Measurements from ENCODE around the gene NPIPB2.
"Not testable (repeated sequence)": the region's sequence is repeated elsewhere in the genome, so short reads cannot be mapped to it uniquely, and the experiment has no call there.

Gene NPIPB2

DNA sequence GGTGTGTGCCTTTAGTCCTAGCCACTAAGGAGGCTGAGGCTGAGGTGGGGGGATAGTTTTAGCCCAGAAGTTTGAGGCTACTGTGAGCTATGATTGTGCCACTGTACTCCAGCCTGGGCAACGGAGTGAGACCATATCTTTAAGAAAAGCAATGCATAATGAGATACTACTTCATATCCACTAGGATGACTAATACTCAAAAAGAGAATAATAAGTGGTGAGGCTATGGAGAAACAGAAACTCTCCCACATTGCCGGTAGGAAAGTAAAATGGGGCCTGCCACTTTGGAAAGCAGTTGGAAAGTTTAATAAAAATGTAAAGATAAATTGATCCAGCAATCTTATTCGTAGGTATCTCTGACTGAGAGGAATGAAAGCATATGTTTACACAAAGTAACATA lies 4.6 kb upstream of the NPIPB2 start:
- DNase-seq (ENCODE audit: low read depth): no peak
- TF ChIP-seq, protein P1, sequence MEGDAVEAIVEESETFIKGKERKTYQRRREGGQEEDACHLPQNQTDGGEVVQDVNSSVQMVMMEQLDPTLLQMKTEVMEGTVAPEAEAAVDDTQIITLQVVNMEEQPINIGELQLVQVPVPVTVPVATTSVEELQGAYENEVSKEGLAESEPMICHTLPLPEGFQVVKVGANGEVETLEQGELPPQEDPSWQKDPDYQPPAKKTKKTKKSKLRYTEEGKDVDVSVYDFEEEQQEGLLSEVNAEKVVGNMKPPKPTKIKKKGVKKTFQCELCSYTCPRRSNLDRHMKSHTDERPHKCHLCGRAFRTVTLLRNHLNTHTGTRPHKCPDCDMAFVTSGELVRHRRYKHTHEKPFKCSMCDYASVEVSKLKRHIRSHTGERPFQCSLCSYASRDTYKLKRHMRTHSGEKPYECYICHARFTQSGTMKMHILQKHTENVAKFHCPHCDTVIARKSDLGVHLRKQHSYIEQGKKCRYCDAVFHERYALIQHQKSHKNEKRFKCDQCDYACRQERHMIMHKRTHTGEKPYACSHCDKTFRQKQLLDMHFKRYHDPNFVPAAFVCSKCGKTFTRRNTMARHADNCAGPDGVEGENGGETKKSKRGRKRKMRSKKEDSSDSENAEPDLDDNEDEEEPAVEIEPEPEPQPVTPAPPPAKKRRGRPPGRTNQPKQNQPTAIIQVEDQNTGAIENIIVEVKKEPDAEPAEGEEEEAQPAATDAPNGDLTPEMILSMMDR (conservative IDR thresholded peaks at IDR 0.05; ENCODE audit: low read depth, low read length): no peak
- H3K4me3 ChIP-seq (ENCODE audit: low read depth, low read length): no peak overlapping the region

DNA sequence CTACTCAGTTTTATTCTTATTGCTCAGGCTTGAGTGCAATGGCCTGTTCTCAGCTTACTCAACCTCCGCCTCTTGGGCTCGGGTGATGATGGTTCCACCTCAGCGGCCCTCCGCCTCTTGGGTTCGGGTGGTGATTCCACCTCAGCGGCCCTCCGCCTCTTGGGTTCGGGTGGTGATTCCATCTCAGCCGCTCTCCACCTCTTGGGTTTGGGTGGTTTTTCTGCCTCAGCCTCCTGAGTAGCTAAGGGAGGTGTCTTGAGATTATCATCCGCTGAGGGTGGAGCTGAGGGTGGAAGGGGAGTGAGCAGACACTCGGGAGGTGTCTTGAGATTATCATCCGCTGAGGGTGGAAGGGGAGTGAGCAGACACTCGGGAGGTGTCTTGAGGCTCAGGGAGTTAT lies 14.5 kb downstream of the NPIPB2 start:
- not testable (repeated sequence) for H3K4me3 ChIP-seq (ENCODE audit: low read depth, low read length); DNase-seq (ENCODE audit: low read depth)

DNA sequence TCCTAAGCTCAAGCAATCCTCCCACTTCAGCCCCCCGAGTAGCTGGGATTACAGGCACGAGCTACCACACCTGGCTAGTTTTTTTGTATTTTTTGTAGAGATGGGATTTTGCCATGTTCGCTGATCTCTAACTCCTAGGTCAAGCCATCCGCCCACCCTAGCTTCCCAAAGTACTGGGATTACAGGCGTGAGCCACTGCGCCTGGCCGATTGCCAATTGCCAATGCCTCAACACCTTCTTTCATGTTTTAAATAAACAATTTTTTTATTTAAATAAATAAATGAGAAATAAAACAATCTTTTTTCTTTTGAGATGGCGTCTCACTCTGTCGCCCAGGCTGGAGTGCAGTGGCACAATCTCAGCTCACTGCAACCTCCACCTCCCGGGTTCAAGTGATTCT lies 17.8 kb downstream of the NPIPB2 start:
- H3K4me3 ChIP-seq (ENCODE audit: low read depth, low read length); DNase-seq (ENCODE audit: low read depth): not testable (repeated sequence)

DNA sequence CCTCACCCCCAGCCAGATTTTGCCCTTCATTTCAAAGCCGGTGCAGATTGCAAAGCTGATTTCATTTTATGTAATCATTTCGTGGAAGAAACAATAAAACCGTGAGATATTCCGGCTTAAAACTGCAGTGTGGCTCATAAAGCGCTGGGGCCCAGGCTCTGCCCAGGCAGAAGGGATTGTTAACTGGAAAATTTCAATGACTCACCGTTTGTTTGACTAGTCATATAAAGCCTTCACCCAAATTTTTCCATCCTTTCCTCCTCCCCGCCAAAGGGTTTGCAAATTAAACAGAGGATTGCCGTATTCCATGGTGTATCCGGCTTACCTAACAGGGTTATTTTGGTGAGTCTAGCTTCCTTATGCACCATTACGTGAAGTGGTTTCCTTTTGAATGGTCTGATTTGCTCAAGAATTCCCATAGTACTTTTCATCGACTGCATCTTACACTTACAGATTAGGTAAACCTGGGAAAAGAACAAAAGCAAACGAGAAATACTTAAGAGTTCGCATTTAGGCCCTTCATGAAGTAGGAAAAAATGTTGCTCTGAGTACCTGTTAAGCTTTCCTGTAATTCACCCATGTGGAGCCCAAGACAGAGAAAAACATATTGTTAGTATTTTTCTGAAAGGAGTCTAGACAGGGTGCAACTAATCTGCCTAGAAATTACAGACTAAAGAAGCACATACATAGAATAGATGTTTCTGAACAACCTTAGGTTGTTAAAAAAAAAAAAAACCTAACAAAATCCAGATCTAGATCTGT lies 25.1 kb downstream of the NPIPB2 start:
- TF ChIP-seq, protein P1 (conservative IDR thresholded peaks at IDR 0.05; ENCODE audit: low read depth, low read length): no peak
- H3K4me3 ChIP-seq (ENCODE audit: low read depth, low read length): peak overlapping the region; percentile 69
- DNase-seq (ENCODE audit: low read depth): no peak

DNA sequence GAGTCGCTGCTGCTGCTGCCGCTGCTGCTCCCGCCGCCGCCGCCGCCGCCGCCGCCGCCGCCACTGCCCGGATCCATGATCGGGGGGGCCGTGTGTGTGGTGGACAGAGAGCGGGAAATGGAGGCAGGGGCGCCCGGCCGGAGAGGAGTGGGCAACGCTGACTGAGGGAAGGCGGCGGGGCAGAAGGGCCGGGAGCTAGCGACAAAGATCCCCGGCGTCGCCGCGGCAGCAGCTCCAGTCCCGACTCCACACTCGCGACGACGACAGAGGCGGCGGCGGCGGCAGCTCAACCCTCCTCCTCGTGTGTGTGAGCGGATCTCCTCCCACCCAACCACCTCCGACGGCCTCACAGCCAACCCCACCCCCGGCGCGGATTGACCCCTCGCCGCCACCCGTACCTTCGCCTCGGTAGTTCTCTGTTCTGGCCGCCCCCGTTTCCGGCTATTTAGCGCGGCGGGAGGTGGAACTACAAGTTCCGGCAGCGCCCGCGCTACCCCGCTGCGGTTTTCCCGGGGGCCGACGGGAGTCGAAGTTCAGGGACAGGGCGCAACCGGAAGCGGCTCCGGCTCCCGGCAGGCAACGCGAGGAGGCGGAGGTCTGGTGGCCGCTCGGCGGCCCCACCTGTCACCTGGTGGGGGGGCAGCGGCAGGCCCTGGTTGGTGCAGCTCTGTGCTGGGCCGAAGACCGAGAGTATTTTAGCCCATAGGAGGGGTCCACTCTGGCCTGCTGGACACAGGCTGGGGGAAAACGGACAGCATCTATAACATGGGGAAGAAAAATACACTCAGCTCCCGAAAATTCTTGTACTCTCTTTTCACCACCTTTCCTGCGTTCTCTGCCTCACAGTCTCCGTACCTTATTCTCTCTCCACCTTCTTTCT lies 26.0 kb downstream of the NPIPB2 start, which contains the start of gene GSPT1:
GSPT1 (minus strand) TSS at position 313 of the 880 bp plus-strand sequence; CDS start at position 77, 236 bp downstream.
- H3K4me3 ChIP-seq (ENCODE audit: low read depth, low read length): peak within 1 kb of the TSS; percentile 94
- TF ChIP-seq, protein P1 (conservative IDR thresholded peaks at IDR 0.05; ENCODE audit: low read depth, low read length): no peak
- DNase-seq (ENCODE audit: low read depth): peak; percentile 99

DNA sequence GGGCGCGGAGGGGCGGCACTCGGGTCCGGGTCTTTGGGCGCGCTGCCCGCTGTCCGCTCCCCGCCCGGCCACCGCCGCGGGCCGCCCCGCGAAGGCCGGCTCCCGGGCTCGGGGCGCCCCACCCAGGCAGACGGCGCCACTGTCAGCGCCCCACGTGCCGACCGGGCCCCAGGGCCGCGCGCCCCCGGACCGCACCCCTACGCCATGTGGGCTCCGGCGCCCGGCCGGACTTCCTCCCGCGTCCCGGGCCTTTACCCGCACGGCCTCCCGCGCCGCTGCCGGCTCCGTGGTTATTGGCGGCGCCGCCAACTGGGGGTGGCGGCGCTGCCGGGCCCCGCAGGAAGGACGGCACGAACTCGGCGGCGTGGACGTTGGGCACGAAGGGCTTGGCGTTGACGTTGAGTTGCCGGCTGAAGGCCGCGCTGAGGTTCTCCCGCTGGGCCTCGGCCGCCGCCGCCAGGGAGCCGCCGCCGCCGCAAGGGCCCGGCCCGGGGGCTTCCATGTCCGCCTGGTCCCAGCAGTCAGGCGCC lies 26.7 kb downstream of the NPIPB2 start:
- DNase-seq (ENCODE audit: low read depth): no peak
- H3K4me3 ChIP-seq (ENCODE audit: low read depth, low read length): peak overlapping the region; percentile 94
- TF ChIP-seq, protein P1 (conservative IDR thresholded peaks at IDR 0.05; ENCODE audit: low read depth, low read length): no peak

DNA sequence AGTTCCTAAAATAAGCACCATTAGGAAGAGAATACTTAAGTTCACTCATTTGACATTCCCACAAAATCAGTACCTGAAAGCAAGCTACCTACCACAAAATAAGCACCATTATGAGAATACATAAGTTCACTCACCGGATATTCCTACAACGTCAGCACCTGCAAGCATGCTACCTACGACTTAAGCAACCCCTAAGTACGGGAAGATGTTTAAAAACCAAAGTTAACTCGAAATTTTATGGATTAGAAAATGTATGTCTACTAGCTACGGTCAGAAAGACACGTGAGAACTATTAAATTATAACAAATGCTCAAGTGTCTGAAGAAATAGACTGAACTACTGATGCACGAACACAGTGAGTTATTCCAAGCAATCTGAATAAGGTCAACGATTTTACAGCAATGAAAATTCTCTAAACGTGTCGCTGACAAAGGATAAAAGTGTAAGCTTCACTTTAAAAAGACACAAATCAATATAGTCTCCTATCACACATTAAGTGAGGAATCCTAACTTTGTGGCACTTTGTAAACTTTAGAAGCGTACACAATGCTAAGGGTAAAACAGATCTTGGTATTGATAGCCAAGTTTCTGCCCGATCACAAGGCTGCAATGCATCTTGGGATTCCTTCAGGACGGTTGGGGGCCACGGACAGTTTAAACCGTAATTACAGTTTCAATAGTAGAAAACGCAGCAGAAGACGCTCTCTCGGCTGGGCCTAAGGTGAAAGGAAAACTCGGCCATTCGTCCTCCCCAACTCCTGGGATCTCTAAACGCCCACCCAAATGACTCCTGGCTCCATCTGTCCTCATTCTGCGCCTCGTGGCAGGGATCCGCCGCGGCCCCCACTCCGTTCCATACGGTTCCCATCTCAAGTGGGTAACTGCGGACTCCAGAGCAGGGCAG lies 27.4 kb downstream of the NPIPB2 start:
- H3K4me3 ChIP-seq (ENCODE audit: low read depth, low read length): peak overlapping the region; percentile 94
- TF ChIP-seq, protein P1 (conservative IDR thresholded peaks at IDR 0.05; ENCODE audit: low read depth, low read length): no peak
- peak; percentile 57 for DNase-seq (ENCODE audit: low read depth)

All from choroid plexus epithelial cell (primary cell).